H9 (cell line): ENCODE results near the gene KRTCAP2. TPM values are rescaled to one million over a fixed set of nuclear protein-coding genes. Genes with fewer than 3 reads are reported as not detected.
A peak's percentile ranks its signal among the peaks of the same experiment; 100 is the strongest.

Experiments used
- DNase-seq: peaks from one replicate; pipeline ENCODE4 v3.0.0-alpha.2; 2017
- H2AFZ ChIP-seq: one replicate; pipeline ENCODE4 v1.6.1; 2013; ENCODE audit warnings: mild to moderate bottlenecking, low read length, control low read depth, moderate library complexity
- H2AK5ac ChIP-seq: 2 replicates; pipeline ENCODE4 v1.6.1; 2013; ENCODE audit warnings: low read length, control low read depth, mixed read lengths; ENCODE audit not compliant: insufficient read length
- H2BK120ac ChIP-seq: one replicate; pipeline ENCODE4 v1.6.1; 2013; ENCODE audit warnings: low read depth, mild to moderate bottlenecking, low read length, control low read depth, inconsistent platforms; ENCODE audit not compliant: poor library complexity, severe bottlenecking
- H2BK12ac ChIP-seq: 2 replicates; pipeline ENCODE4 v1.6.1; 2013; ENCODE audit warnings: low read length, control low read depth, mixed read lengths, low read depth; ENCODE audit not compliant: insufficient read length
- H2BK15ac ChIP-seq: 2 replicates; pipeline ENCODE4 v1.6.1; 2013; ENCODE audit warnings: low read depth, low read length, control low read depth
- H2BK20ac ChIP-seq: one replicate; pipeline ENCODE4 v1.6.1; 2013; ENCODE audit warnings: low read depth, mild to moderate bottlenecking, low read length, control low read depth, inconsistent platforms; ENCODE audit not compliant: poor library complexity, severe bottlenecking
- H2BK5ac ChIP-seq: 2 replicates; pipeline ENCODE4 v1.6.1; 2013; ENCODE audit warnings: low read length, control low read depth, mixed read lengths; ENCODE audit not compliant: insufficient read length
- H3K14ac ChIP-seq: 2 replicates; pipeline ENCODE4 v1.6.1; 2013; ENCODE audit warnings: low read length, control low read depth; ENCODE audit not compliant: insufficient read depth
- H3K18ac ChIP-seq: 2 replicates; pipeline ENCODE4 v1.6.1; 2013; ENCODE audit warnings: low read depth, mild to moderate bottlenecking, mixed read lengths, low read length, control low read depth; ENCODE audit not compliant: insufficient read length
- H3K23ac ChIP-seq: 2 replicates; pipeline ENCODE4 v1.6.1; 2013; ENCODE audit warnings: low read length, control low read depth, mixed read lengths, low read depth; ENCODE audit not compliant: insufficient read length
- H3K23me2 ChIP-seq: 2 replicates; pipeline ENCODE4 v1.6.1; 2013; ENCODE audit warnings: low read depth, mild to moderate bottlenecking, mixed read lengths, low read length, control low read depth; ENCODE audit not compliant: insufficient read length, poor library complexity, severe bottlenecking
- H3K27ac ChIP-seq: 2 replicates; pipeline ENCODE4 v1.5.1; 2013; ENCODE audit warnings: low read length, control low read depth, mixed read lengths, low read depth; ENCODE audit not compliant: insufficient read length
- H3K27me3 ChIP-seq: 2 replicates; pipeline ENCODE4 v1.6.1; 2013; ENCODE audit warnings: low read length, control low read depth, inconsistent platforms; ENCODE audit not compliant: insufficient read depth
- H3K4ac ChIP-seq: 2 replicates; pipeline ENCODE4 v1.6.1; 2013; ENCODE audit warnings: low read depth, mild to moderate bottlenecking, control low read depth, inconsistent platforms, low read length, moderate library complexity
- H3K4me1 ChIP-seq: 2 replicates; pipeline ENCODE4 v1.6.1; 2013; ENCODE audit warnings: low read length, control low read depth, inconsistent platforms; ENCODE audit not compliant: insufficient read depth
- H3K4me2 ChIP-seq: 2 replicates; pipeline ENCODE4 v1.6.1; 2013; ENCODE audit warnings: low read length, control low read depth, mixed read lengths; ENCODE audit not compliant: insufficient read length, insufficient read depth
- H3K56ac ChIP-seq: 2 replicates; pipeline ENCODE4 v1.6.1; 2013; ENCODE audit warnings: low read depth, mild to moderate bottlenecking, mixed read lengths, low read length, control low read depth; ENCODE audit not compliant: insufficient read length
- H3K79me1 ChIP-seq: 2 replicates; pipeline ENCODE4 v1.6.1; 2013; ENCODE audit warnings: low read depth, mild to moderate bottlenecking, moderate library complexity, low read length, control low read depth, inconsistent platforms; ENCODE audit not compliant: insufficient read depth, poor library complexity, severe bottlenecking
- H3K79me2 ChIP-seq: 2 replicates; pipeline ENCODE4 v1.6.1; 2013; ENCODE audit warnings: low read length, control low read depth, inconsistent platforms; ENCODE audit not compliant: insufficient read depth
- H3K9ac ChIP-seq: 2 replicates; pipeline ENCODE4 v1.6.1; 2013; ENCODE audit warnings: low read length, control low read depth, mixed read lengths; ENCODE audit not compliant: insufficient read length; ENCODE audit errors: extremely low read depth
- H3K9me3 ChIP-seq: one replicate; pipeline ENCODE4 v1.6.1; 2013; ENCODE audit warnings: low read depth, low read length, inconsistent platforms; ENCODE audit not compliant: control insufficient read depth
- H3T11ph ChIP-seq: one replicate; pipeline ENCODE4 v1.6.1; 2013; ENCODE audit warnings: mild to moderate bottlenecking, low read length, control low read depth, inconsistent platforms
- H4K20me1 ChIP-seq: one replicate; pipeline ENCODE4 v1.6.1; 2013; ENCODE audit not compliant: control insufficient read depth, insufficient read length, insufficient read depth
- H4K5ac ChIP-seq: 2 replicates; pipeline ENCODE4 v1.6.1; 2013; ENCODE audit warnings: low read depth, mild to moderate bottlenecking, mixed read lengths, low read length, control low read depth; ENCODE audit not compliant: insufficient read length
- H4K8ac ChIP-seq: replicated peaks from 2 replicates; pipeline ENCODE4 v1.6.1; 2013; ENCODE audit warnings: low read length, control low read depth, mixed read lengths, low read depth; ENCODE audit not compliant: insufficient read length
- H4K91ac ChIP-seq: 2 replicates; pipeline ENCODE4 v1.6.1; 2013; ENCODE audit warnings: low read depth, mild to moderate bottlenecking, moderate library complexity, mixed read lengths, low read length, control low read depth; ENCODE audit not compliant: insufficient read length
- H3K27ac Mint-ChIP-seq, 3 experiments: 2 replicates in 2 of 3; 3 replicates in 1 of 3; pipeline ENCODE4 v1.8.0; 2020 to 2021; ENCODE audit warnings: mixed read lengths in 3 of 3, mild to moderate bottlenecking in 1 of 3, moderate library complexity in 1 of 3
- H3K27me3 Mint-ChIP-seq: 2 replicates; pipeline ENCODE4 v1.8.0; 2021; ENCODE audit warnings: low read depth, mild to moderate bottlenecking, moderate library complexity, mixed read lengths
- H3K36me3 Mint-ChIP-seq, 3 experiments: 2 replicates in 2 of 3; 3 replicates in 1 of 3; pipeline ENCODE4 v1.8.0; 2020 to 2021; ENCODE audit warnings: low read depth in 3 of 3, mixed read lengths in 3 of 3; ENCODE audit not compliant: insufficient read depth in 1 of 3
- H3K4me1 Mint-ChIP-seq, 2 experiments: 2 replicates each; pipeline ENCODE4 v1.8.0; 2020; ENCODE audit warnings: mixed read lengths in 2 of 2
- H3K4me3 Mint-ChIP-seq, 2 experiments: 2 replicates in 1 of 2; 3 replicates in 1 of 2; pipeline ENCODE4 v1.8.0; 2020 to 2021; ENCODE audit warnings: mild to moderate bottlenecking in 2 of 2, mixed read lengths in 2 of 2, moderate library complexity in 1 of 2
- H3K9me3 Mint-ChIP-seq, 2 experiments: 2 replicates in 1 of 2; 3 replicates in 1 of 2; pipeline ENCODE4 v1.8.0; 2020; ENCODE audit warnings: mild to moderate bottlenecking in 2 of 2, mixed read lengths in 2 of 2, moderate library complexity in 1 of 2
- CTCF ChIP-seq: fragments of 200-600 bp; sonication (generic); conservative IDR thresholded peaks from 3 replicates; pipeline ENCODE4 v1.8.0; 2021; ENCODE audit warnings: antibody characterized with exemption, mild to moderate bottlenecking
- WGBS: extraction: QIAGEN DNeasy Blood & Tissue Kit; methylation state at CpG from one replicate; pipeline ENCODE4 v1.1.7; 2013; ENCODE audit warnings: missing lambda C conversion rate, low lambda C conversion rate, mixed read lengths; ENCODE audit not compliant: insufficient read length; ENCODE audit errors: extremely low coverage; 5-methylcytosine and 5-hydroxymethylcytosine counted together
- total RNA-seq: library from RNA; stranded (reverse); gene quantifications from 2 replicates; pipeline ENCODE4 v1.2.1, GENCODE V29; 2021

KRTCAP2 gene
- total RNA-seq, 1 experiment from 2014 or later = 149 TPM

- Histone ChIP-seq H3K9me3 (no peaks in the 10 kb centered on the region), H3K27ac (no peak within 1 kb of the TSS), H2AFZ (peak within 1 kb of the TSS; percentile 95), H2BK15ac (no peak within 1 kb of the TSS), H2AK5ac (no peak within 1 kb of the TSS), H2BK120ac (no peak within 1 kb of the TSS), H4K8ac (no peak within 1 kb of the TSS), H3K14ac (no peak within 1 kb of the TSS; the same call in 1 of the 2 replicates), H3K79me2 (0 out of 2 replicates have a peak, but pooled peaks cover 3% of the 10 kb centered on the region), H3K79me1 (no peaks in the 10 kb centered on the region), H3K4ac (no peak within 1 kb of the TSS), H3K4me1 (no peaks in the 10 kb centered on the region), H3K18ac (no peak within 1 kb of the TSS), H2BK5ac (no peak within 1 kb of the TSS), H4K91ac (no peak within 1 kb of the TSS), H3K23me2 (peaks cover 19% of the 10 kb centered on the region), H3K23ac (no peak within 1 kb of the TSS), H2BK20ac (no peak within 1 kb of the TSS), H4K20me1 (no peaks in the 10 kb centered on the region), H3T11ph (no peak within 1 kb of the TSS), H3K27me3 (no peaks in the 10 kb centered on the region), H2BK12ac (no peak within 1 kb of the TSS), H3K4me2 (peak within 1 kb of the TSS; percentile 90), H3K56ac (no peak within 1 kb of the TSS), H3K9ac (peak within 1 kb of the TSS; percentile 68), H4K5ac (no peak within 1 kb of the TSS)
- WGBS = no CpG with 5 or more reads among the region's 42 CpGs
- H3K27ac Mint-ChIP-seq = peak within 1 kb of the TSS; percentile 73 to 98 (median 94); a peak in 6 of 7 replicates
- H3K4me3 Mint-ChIP-seq = peak within 1 kb of the TSS; percentile 96 to 100
- H3K27me3 Mint-ChIP-seq = peaks cover 20% of the 10 kb centered on the region
- TF ChIP-seq CTCF = no peak
- no peaks in the 10 kb centered on the region for H3K9me3 Mint-ChIP-seq
- peak; percentile 82 for DNase-seq
- H3K36me3 Mint-ChIP-seq = peaks cover 14 to 17% (median 15%) of the 10 kb centered on the region in 3 experiments; a peak in 6 of 7 replicates
- H3K4me1 Mint-ChIP-seq = peaks cover 16% of the 10 kb centered on the region in 2 experiments
Observed at GRCh38 chr1:155139895-155140629, 33.0 kb downstream of the KRTCAP2 start, which contains the start of gene DPM3. Gene DPM3 (minus strand): TSS chr1:155140531. CDS start chr1:155140240, 291 bp downstream.
